SK-N-DZ (cell line): ENCODE data around the gene CCR7.
A peak's percentile ranks its signal among the peaks of the same experiment; 100 is the strongest.
"Not testable (repeated sequence)": the region's sequence is repeated elsewhere in the genome, so short reads cannot be mapped to it uniquely, and the experiment has no call there.

Experiments
- DNase-seq: peaks from one replicate; pipeline ENCODE4 v3.0.0-alpha.2; 2015; ENCODE audit warnings: low spot score

Gene CCR7

DNA sequence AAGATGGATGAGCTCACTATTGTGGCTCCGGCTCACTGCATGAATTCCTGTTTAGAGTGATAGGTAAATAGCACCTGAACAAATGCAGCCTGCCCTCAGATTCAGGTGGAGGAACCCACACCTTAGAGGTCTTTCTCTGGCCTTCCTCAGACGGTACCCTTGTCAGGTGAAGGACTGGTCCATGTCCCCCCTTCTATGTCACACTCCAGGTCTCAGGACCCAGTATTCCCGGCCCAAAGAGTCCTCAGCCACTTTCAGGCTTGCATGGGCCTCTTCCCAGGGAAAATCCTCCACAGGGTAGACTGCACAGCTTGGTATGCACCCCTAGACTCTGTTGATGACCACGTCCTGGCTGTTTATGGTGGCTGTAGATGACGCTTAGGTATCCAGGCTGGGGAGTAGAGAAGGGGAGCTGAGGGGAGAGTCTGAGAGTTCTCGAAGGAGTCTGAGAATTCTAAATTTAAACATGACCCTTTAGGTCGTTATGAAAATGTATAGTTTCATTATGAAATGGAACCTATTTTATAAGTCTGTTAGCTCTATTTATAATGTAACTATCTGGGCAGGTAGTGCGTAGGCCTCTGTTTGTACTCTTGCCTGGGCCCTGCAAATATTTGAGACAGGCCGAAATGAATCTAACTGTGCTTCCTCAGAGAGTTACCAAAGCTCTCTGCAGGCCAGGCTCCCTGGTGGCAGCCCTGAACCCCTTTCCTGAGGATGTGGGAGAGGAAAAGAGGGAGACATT is 32.5 kb upstream of the CCR7 start:
- no peak for DNase-seq

DNA sequence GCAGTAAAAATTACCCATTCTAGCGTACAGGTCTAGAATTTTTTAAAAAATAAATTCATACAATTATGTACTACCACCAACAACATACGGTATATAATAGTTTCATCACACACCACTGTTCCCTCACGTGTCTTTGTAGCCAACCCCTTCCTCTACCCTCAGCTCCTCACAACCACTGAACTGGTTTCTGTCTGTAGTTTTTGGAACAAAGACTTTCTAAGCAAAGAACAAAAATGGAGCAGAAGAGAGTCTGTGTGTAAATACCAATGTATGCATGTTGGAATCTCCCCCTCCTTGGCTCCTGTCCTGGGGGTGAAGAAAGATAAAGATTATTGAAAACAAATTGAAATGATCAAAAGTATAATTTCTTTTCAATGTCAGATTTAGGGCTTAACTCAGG is 31.9 kb upstream of the CCR7 start:
- no peak for DNase-seq

DNA sequence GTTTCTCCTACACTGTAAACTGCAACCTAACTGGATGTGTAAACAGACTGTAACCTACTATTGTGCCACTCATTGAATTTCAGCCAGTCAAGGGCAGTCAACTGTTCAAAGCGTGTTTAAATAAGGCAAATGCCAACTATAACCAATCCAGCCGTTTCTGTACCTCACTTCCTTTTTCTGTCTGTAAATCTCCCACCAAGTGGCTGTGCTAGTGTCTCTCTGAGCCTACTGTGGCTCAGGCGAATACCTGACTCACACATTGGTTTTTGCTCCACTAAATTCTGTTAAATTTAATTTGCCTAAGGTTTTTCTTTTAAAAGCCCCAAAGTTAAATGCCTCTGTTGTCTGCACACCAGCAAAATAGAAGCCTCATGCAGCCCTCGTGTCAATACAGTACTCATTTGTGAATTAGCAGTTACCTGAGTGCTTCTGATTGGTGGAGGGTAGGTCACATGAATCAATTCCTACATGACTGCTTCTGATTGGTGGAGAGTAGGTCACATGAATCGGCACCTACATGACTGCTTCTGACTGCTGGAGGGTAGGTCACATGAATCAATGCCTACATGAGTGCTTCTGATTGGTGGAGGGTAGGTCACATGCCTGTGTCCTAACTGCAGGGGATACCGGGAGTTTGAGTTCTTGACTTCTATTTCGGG is 31.1 kb upstream of the CCR7 start:
- DNase-seq: peak; percentile 92

DNA sequence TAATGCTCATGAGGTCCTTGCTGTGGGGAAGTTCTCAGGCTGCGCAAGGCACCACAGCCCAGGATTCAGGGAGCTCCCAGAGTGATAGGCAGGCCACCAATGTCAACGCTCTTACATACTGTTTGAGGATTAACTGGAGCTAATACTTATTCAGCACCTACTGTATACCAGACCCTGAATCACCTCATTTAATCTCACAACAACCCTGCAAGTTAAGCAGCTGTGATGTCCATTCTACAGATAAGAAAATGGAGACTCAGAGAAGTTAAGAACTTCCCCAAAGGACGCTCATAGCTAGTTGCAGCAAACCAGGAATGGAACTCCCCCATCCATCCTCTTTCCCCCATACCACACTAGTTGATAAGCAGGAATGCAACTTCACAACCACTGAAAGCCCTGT is 25.5 kb upstream of the CCR7 start:
- DNase-seq: no peak

DNA sequence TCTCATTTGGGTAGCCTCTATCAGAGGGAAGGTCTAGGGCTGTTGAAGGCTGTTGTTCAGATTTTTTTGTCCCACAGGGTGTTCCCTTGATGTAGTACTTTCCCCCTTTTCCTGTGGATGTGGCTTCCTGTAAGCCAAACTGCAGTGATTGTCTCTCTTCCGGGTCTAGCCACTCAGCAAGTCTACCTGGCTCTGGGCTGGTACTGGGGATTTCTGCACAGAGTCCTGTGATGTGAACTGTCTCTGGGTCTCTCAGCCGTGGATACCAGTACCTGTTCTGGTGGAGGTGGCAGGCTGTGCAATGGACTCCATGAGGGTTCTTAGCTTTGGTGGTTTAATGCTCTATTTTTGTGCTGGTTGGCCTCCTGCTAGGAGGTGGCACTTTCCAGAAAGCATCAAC is 23.3 kb upstream of the CCR7 start:
- no peak for DNase-seq

DNA sequence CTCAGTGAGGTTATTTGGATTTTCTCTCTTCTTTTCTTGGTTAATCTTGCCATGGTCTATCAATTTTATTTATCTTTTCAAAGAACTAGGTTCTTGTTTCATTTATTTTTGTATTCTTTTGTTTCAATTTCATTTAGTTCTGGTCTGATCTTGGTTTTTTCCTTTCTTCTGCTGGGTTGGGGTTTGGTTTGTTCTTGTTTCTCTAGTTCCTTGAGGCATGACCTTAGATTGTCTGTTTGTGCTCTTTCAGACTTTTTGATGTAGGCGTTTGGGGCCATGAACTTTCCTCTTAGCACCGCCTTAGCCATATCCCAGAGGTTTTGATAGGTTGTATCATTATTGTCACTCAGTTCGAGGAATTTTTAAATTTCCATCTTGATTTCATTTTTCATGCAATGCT is 21.0 kb upstream of the CCR7 start:
- DNase-seq: not testable (repeated sequence)

DNA sequence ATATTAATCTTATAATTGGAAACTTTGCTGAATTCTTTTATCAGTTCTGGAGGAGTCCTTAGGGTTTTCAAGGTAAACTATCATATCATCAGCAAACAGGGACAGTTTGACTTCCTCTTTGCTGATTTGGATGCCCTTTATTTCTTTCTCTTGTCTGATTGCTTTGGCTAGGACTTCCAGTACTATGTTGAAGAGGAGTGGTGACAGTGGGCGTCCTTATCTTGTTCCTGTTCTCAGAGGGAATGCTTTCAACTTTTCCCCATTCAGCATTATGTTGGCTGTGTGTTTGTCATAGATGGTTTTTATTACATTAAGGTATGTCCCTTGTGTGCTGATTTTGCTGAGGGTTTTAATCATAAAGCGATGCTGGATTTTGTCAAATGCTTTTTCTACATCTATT is 19.7 kb upstream of the CCR7 start:
- DNase-seq: not testable (repeated sequence)

DNA sequence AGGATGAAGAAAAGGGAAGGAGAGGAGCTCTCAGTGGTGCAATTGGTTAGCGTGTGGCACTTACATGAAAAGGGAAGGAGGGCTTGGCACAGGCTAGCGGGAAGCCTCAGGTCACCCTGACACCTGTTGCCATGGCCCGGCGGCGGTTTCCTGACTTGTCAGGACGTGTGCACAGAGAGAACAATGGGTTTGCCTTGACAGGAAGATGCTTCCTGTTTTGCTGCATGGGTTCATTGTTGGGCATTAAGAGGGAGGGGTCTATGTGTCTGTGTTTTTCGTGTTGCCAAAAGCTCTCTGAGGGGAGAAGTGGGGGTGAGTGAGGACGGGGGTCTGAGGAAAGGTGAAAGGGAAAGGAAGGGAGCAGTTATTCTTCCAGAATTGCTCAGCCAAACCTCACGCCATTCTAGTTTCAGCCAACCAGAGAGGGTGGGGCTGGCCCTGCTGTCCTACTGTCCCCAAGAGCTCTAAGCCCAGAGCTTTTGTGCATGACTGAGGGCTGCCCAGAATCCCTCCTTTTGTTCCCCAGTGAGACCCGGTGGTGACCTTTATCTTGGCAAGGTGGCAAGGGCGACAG is 17.1 kb upstream of the CCR7 start:
- DNase-seq: no peak

DNA sequence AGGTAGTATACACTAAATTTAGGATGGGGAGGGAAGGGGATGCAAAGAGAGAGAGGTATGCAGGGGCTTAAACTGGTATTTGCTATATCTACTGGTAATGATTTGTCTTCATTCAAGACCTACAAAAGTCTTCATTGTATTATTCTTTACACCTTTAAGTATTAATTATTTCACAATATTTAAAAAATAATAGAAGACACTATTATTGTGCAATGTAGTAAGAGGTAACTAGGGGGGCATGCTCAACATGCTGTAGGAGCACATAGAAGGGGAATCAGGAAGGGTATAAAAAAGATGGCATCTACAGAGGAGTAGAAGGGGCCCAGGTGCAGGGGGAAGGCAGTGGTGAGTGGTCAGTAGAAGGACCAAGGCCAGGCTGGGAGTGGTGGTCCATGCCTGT is 14.9 kb upstream of the CCR7 start:
- no peak for DNase-seq

DNA sequence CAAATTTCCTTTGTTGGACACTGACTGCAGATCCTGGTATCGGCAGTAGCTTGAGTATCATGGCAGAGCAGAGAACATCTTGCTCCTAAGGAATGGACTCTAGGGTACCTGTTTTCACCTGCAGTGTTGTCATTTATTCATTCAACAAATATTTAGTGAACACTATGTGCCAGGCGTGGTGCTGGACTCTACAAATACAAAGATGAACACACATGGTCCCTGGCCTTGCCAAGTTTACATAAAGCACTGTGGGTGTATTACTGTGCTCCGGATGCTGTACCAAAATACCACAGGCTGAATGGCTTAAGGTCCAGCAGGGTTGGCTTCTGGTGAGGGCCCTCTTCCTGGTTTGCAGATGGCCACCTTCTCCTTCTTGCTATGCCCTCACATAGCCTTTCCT is 14.2 kb upstream of the CCR7 start:
- no peak for DNase-seq

DNA sequence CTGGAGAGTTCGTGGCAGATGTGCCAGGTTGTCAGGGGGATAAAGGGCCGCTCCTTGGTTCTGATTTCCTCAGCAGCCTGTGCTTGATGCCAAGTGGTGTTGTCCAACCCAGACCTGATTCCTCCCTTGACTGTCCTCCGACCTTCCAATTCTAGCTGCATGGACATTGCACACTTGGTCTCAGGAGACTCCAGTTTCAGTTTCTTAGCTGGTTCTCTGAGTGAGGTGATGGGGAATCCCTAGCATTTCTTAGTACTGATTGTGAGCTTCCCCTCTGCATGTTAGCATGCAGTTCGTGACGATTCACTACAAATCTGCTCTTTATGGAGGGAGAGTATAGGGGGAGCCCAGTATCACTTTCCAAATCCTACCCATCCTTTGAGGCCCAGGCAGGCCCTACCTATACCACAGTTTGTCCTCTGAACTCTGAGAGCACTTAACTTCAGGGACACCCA is 12.4 kb upstream of the CCR7 start:
- DNase-seq: no peak

DNA sequence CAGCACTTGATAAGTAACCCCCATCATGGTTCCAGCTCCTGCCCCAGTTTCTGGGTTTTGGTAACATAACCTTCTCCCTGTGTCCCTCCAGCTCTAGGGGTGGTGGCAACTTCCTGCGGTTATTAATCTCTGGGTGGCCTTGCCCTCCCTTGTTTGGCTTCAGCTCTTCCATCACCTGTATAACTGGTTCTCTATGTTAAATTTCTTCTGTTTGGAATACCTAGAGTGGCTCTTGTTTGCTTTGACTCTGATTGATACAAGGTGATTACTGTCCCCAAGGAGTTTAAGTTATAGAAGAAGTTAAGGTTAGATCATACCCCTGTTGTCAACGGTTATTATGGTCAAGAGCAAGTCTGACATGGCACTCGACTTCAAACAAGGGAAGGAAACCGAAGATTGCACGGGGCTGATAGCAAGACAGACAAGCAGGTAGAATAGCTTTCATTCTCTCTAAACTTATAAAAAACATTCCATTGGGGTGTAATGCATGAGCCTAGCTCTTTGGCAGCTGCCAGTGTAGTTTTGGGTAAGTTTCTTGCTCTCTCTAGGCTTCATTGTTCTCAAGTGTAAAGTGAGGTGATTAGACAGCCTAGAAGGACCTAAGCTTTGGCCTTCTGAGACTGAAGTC is 11.0 kb upstream of the CCR7 start:
- DNase-seq: no peak

DNA sequence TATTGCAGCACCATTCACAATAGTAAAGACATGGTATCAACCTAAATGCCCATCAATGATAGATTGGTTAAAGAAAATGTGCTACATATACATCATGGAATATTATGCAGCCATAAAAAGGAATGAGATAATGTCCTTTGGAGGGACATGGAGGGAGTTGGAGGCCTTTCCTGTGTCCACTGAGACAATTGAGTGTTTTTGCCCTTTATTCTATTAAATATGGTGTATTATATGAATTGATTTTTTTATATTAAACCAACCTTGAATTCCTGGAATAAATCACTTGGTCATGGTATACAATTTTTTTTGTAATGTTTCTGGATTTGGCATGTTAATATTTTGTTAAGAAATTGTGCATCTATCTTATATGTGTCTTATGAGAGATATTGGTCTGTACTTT is 9.0 kb upstream of the CCR7 start:
- DNase-seq: no peak

DNA sequence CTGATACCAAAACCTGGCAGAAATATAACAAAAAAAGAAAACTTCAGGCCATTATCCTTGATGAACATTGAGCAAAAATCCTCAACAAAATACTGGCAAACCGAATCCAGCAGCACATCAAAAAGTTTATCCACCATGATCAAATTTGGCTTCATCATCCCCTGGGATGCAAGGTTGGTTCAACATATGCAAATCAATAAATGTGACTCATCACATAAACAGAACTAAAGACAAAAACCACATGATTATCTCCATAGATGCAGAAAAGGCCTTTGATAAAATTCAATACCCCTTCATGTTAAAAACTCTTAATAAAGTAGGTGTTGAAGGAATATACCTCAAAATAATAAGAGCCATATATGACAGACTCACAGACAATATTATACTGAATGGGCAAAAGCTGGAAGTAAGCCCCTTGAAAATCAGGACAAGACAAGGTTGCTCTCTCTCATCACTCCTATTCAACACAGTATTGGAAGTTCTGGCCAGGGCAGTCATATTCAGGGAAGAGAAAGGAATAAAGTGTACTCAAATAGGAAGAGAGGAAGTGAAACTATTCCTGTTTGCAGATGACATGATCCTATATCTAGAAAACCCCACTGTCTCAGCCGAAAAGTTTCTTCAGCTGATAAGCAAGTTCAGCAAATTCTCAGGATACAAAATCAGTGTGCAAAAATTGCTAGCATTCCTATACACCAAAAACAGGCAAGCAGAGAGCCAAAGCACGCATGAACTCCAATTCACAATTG is 7.1 kb upstream of the CCR7 start:
- not testable (repeated sequence) for DNase-seq

DNA sequence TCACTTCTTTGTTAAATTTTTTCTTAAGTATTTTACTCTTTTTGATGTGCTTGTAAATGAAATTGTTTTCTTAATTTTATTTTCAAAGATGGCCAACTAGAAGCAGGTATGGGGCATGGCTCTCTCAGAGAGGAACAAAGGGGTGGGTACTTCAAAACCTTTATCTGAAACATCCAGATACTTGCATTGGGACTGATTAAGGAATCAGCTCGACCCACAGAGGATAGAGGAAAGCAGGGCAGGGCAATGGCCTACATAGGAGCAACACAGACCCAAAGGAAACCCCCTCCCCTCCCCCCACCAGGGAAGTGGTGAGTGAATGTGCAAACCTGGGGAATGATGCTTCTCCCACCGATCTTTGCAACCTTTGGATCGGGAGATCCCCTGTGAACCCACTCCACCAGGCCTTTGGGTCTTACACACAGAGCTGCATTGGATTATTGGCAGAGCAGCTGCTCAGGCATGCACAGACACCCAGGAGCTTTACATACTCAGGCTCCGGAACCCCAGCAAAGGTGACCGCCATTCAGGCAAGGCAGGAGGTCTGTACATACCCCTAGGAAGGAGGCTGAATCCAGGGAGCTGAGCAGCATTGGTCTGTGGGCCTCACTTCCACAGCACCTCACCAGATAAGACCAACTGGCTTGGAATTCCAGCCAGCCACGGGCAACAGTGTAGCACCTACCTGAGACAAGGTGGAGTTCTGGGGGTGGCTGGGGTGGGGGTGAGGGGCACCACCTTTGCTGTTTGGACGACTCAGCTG is 3.0 kb upstream of the CCR7 start:
- DNase-seq: no peak

DNA sequence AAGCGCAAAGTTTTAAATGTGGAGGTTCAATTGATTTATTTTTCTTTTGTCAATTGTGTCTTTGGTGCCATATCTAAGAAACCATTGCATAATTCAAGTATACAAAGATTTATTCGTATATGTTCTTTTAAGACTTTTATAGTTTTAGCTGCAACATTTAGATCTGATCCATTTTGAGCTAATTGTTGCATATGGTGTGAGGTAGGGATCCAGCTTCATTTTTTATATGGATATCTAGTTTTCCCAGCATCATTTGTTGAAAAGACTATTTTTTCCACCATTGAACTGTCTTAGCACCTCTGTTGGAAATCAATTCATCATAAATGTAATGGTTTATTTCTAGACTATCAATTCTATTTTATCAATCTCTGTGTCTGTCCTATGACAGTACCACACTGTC is 2.1 kb upstream of the CCR7 start:
- DNase-seq: no peak

DNA sequence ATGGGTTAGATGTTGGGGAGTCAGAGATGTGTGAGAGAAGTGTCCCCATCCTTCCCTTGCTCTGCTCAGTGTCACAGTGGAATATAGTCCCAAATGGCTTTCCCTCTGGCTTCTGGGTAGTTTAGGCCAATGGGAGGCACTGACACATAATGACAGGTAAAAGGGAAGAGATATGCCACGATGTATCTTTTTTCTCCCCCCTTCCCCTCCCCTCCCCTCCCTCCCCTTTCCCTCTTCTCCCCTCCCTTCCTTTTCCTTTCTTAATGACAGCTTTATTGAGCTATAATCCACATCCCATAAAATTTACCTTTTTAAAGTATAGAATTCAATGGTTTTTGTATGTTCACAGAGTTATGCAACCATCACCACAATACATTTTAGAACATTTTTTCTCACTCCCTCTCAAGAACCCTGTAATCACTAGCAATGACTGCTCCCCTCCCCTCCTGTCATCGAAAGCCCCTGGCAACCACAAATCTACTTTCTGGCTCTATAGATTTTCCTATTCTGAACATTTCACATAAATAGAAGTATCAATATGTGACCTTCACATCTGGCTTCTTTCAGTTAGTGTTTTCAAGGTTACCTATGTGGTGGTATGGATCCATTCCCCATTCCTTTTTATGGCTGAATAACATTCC is 617 bp upstream of the CCR7 start:
- no peak for DNase-seq

DNA sequence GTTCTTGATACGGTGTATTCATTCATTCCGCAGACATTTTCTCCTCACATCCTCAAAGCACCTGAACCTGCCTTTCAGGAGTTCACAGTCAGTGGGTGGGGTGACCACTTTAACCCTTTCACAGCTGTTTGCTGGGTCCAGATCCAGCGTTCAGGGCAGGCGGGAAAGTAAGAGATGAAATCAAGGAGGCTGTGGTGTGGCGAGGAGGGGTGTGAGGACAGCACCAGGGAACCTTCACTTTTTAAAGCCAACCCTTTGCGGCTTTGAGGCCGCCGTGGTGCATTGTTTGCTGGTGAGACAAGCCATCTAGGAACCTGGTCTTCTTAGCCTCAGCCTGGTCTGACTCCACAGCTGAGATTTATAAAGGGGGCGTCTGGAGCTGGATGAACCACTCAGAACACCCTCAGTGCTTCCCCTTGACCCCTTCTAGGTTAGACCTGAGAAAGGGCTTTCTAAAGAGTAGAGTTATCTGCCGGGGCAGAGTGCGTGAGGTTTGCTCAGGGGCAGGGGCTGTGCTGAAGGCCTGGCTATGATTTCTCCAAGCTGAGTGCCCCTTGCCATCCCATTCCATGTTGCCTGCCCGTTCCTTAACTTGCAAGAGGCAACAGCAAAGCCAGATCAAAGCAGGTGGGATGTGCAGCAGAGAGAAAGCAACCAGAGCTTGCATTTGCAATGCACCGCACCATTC is 933 bp downstream of the CCR7 start:
- DNase-seq: no peak

DNA sequence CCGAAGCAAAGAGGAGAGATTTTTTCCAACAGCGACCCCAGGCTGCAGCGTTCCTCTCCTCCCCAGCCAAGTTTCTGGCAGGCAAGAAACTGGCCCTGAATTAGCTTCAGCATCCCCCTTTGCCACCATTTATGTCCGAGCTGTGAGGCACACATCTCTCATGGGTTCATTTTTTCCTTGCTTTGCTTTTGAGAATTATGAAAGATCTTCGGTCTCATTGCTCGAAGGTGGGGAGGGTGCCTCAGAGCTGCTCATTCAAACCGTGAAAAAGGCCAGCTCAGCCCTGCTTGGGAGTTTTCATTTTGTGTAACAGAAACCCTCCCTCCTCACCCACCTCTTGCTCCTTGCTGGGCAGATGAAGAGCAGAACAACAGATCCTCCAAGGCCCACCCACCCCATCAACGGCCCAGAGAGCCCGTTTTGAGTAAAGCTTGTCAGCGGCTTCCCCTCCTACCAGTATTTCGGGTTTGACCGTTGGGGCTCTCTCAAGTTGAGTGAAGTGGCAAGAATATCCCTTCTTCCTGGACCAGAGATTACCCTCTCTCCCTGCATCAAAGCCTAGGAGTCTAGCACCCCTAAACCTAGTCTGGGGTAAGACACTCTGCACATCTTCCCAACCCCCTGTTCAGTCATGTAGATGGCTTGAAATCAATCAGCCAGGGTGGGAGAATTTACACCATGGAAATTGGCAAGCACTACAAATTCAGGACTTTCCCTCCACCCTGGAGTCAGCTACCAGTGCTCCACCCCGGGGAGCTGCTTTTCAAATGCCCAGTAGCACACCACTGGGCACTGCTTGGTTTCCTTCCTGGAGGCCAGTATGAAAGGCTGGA is 1.8 kb downstream of the CCR7 start:
- DNase-seq: peak; percentile 1
